HCT116 (cell line): ENCODE results near the gene OR8A1. TPM values are rescaled to one million over a fixed set of nuclear protein-coding genes. Genes with fewer than 3 reads are reported as not detected.

Experiments
- ATAC-seq: fragments of 200-7000 bp; cut with Tn5 transposase; 2 replicates; pipeline ENCODE4 v1.9.1; 2020; ENCODE audit warnings: mild to moderate bottlenecking, moderate library complexity
- BruUV-seq: library from RNA; stranded (reverse); fragments of 400-500 nt; replicated peaks from 2 replicates; lab custom pipeline; 2021; lab: Mats Ljungman, UMichigan
- CTCF ChIA-PET: fragments of 300-600 bp; sonication (Branson Sonifier 250); formaldehyde crosslinking; loops from one replicate; lab custom pipeline; 2021; ENCODE audit warnings: antibody characterized with exemption; lab: Charles Lee
- POLR2A ChIA-PET: fragments of 300-600, 350-600 bp; sonication (Branson Sonifier 250); formaldehyde crosslinking; loops from one replicate; lab custom pipeline; 2021; ENCODE audit warnings: antibody characterized with exemption; lab: Charles Lee
- RAD21 ChIA-PET, 2 experiments: fragments of 300-600 bp; sonication (Branson Sonifier 250); formaldehyde crosslinking; loops; one replicate each; lab custom pipeline; 2023; ENCODE audit warnings: low total read pairs in 2 of 2; ENCODE audit not compliant: uncharacterized antibody in 2 of 2, unreplicated experiment in 2 of 2, low non-redundant PET in 1 of 2; lab: Charles Lee
- DNase-seq: peaks from one replicate; pipeline ENCODE4 v3.0.0-alpha.2; 2010; ENCODE audit warnings: low read depth, low spot score
- H2AFZ ChIP-seq: fragments of 200-600 bp; shearing (Covaris generic), sonication (generic); 2 replicates; pipeline ENCODE4 v1.6.1; 2017; ENCODE audit warnings: low read depth, mixed run types, mixed read lengths, antibody characterized with exemption, low read length; ENCODE audit not compliant: poor library complexity, severe bottlenecking
- H3K27ac ChIP-seq: 2 replicates; pipeline ENCODE4 v1.5.1; 2012; ENCODE audit warnings: low read depth, low read length
- H3K27me3 ChIP-seq: fragments of 200-600 bp; sonication (generic); 2 replicates; pipeline ENCODE4 v1.6.1; 2016; ENCODE audit warnings: mixed run types, low read length, mixed read lengths; ENCODE audit not compliant: insufficient read depth
- H3K36me3 ChIP-seq, 2 experiments: fragments of 200-500 bp in 1 of 2; fragments of 200-600 bp in 1 of 2; sonication (Bioruptor generic) in 1 of 2; sonication (generic) in 1 of 2; 2 replicates each; pipeline versions ENCODE4 v1.5.1 to v1.6.1; 2014 to 2016; ENCODE audit warnings: low read length in 2 of 2, inconsistent platforms in 1 of 2, mixed read lengths in 1 of 2, mixed run types in 1 of 2; ENCODE audit not compliant: insufficient read depth in 2 of 2, control insufficient read depth in 1 of 2
- H3K4me1 ChIP-seq, 2 experiments: fragments of 200-600 bp in 1 of 2; sonication (generic) in 1 of 2; 2 replicates each; pipeline versions ENCODE4 v1.5.1 to v1.6.1; 2012 to 2017; ENCODE audit warnings: low read length in 2 of 2, inconsistent platforms in 1 of 2, mild to moderate bottlenecking in 1 of 2, mixed read lengths in 1 of 2, mixed run types in 1 of 2, moderate library complexity in 1 of 2; ENCODE audit not compliant: insufficient read depth in 2 of 2, control insufficient read depth in 1 of 2
- H3K4me2 ChIP-seq: fragments of 200-600 bp; sonication (generic); 2 replicates; pipeline ENCODE4 v1.6.1; 2017; ENCODE audit warnings: mixed run types, low read length, mixed read lengths
- H3K4me3 ChIP-seq, 2 experiments: fragments of 200-600 bp in 1 of 2; sonication (generic) in 1 of 2; replicated peaks in 1 of 2; 2 replicates each; pipeline ENCODE4 v1.5.1; 2011 to 2016; ENCODE audit warnings: low read length in 2 of 2, control low read depth in 1 of 2, low read depth in 1 of 2, mild to moderate bottlenecking in 1 of 2, mixed read lengths in 1 of 2, mixed run types in 1 of 2
- H3K79me2 ChIP-seq: fragments of 200-600 bp; sonication (generic); 2 replicates; pipeline ENCODE4 v1.6.1; 2017; ENCODE audit warnings: mild to moderate bottlenecking, mixed run types, low read length, moderate library complexity, mixed read lengths; ENCODE audit not compliant: insufficient read depth
- H3K9ac ChIP-seq: fragments of 200-600 bp; sonication (generic); 2 replicates; pipeline ENCODE4 v1.6.1; 2016; ENCODE audit warnings: low read length, mixed read lengths
- H3K9me2 ChIP-seq: fragments of 200-600 bp; sonication (generic), shearing (Covaris generic); 2 replicates; pipeline ENCODE4 v1.6.1; 2017; ENCODE audit warnings: mixed run types, mild to moderate bottlenecking, moderate library complexity; ENCODE audit not compliant: insufficient read depth
- H3K9me3 ChIP-seq, 2 experiments: fragments of 200-500 bp in 1 of 2; fragments of 200-600 bp in 1 of 2; sonication (Bioruptor generic) in 1 of 2; sonication (generic) in 1 of 2; 2 replicates each; pipeline ENCODE4 v1.6.1; 2014 to 2017; ENCODE audit warnings: low read length in 2 of 2, mixed read lengths in 2 of 2, inconsistent platforms in 1 of 2, low read depth in 1 of 2, mild to moderate bottlenecking in 1 of 2, mixed run types in 1 of 2, moderate library complexity in 1 of 2; ENCODE audit not compliant: control insufficient read depth in 1 of 2, insufficient read depth in 1 of 2
- H4K20me1 ChIP-seq: fragments of 200-600 bp; sonication (generic), shearing (Covaris generic); 2 replicates; pipeline ENCODE4 v1.6.1; 2017; ENCODE audit warnings: mixed run types, mild to moderate bottlenecking, moderate library complexity; ENCODE audit not compliant: insufficient read depth
- ATF3 ChIP-seq: IDR thresholded peaks from 2 replicates; pipeline ENCODE4 v1.6.1; 2012
- CBX3 ChIP-seq: IDR thresholded peaks from 2 replicates; pipeline ENCODE4 v1.6.1; 2012; ENCODE audit warnings: low read depth
- EZH2phosphoT487 ChIP-seq: fragments of 200-600 bp; IDR thresholded peaks from 2 replicates; pipeline ENCODE4 v1.6.1; 2018; ENCODE audit warnings: antibody characterized with exemption, borderline replicate concordance
- FOSL1 ChIP-seq: IDR thresholded peaks from 2 replicates; pipeline ENCODE4 v1.6.1; 2012; ENCODE audit warnings: low read depth
- JUND ChIP-seq: IDR thresholded peaks from 2 replicates; pipeline ENCODE4 v1.6.1; 2012
- MAX ChIP-seq: IDR thresholded peaks from 2 replicates; pipeline ENCODE4 v1.6.1; 2012
- POLR2A ChIP-seq: IDR thresholded peaks from 2 replicates; pipeline ENCODE4 v1.7.0; 2011; ENCODE audit warnings: borderline replicate concordance; ENCODE audit not compliant: insufficient read depth, insufficient read length; ENCODE audit errors: extremely low read depth
- RAD21 ChIP-seq: IDR thresholded peaks from 2 replicates; pipeline ENCODE4 v1.6.1; 2012; ENCODE audit warnings: low read depth, mild to moderate bottlenecking
- REST ChIP-seq: IDR thresholded peaks from 2 replicates; pipeline ENCODE4 v1.6.1; 2012; ENCODE audit warnings: low read depth
- SIN3A ChIP-seq: IDR thresholded peaks from 2 replicates; pipeline ENCODE4 v1.6.1; 2012; ENCODE audit warnings: low read depth
- SP1 ChIP-seq: IDR thresholded peaks from 2 replicates; pipeline ENCODE4 v1.6.1; 2012; ENCODE audit warnings: low read depth
- SRF ChIP-seq: IDR thresholded peaks from 2 replicates; pipeline ENCODE4 v1.6.1; 2012; ENCODE audit warnings: low read depth
- TCF7L2 ChIP-seq: IDR thresholded peaks from 2 replicates; pipeline ENCODE4 v1.7.0; 2011; ENCODE audit warnings: borderline replicate concordance, inconsistent platforms; ENCODE audit not compliant: insufficient read depth, insufficient read length; ENCODE audit errors: extremely low read depth
- YY1 ChIP-seq: IDR thresholded peaks from 2 replicates; pipeline ENCODE4 v1.6.1; 2011; ENCODE audit warnings: low read length, low read depth, moderate library complexity, mild to moderate bottlenecking; ENCODE audit not compliant: insufficient replicate concordance; ENCODE audit errors: extremely low read depth
- intact Hi-C: fragments of 100-400 bp; cut with micrococcal nuclease; formaldehyde crosslinking; loops from 2 replicates; pipeline ENCODE4 v1.10.0; 2022
- total RNA-seq: library from RNA; stranded (reverse); gene quantifications from one replicate; pipeline ENCODE4 v1.2.1, GENCODE V29; 2021; ENCODE audit not compliant: unreplicated experiment

Gene OR8A1
- total RNA-seq, 1 experiment from 2014 or later = not detected

- Histone ChIP-seq H3K9ac (no peak within 1 kb of the TSS), H3K27ac (no peak within 1 kb of the TSS), H3K9me2 (no peaks in the 10 kb centered on the region), H3K4me2 (no peak within 1 kb of the TSS), H3K9me3 (no peaks in the 10 kb centered on the region), H3K4me1 (no peaks in the 10 kb centered on the region), H3K79me2 (no peaks in the 10 kb centered on the region), H2AFZ (no peak within 1 kb of the TSS)
- DNase-seq (no peak), ATAC-seq (no peak)
- intact Hi-C loops = no loop called here
- no TSS peak for BruUV-seq
- ChIA-PET POLR2A (no interaction called here), CTCF (no interaction called here)
- TF ChIP-seq FOSL1 (no peak), CBX3 (no peak), RAD21 (no peak), REST (no peak), SP1 (no peak), EZH2phosphoT487 (no peak)
- TF ChIP-seq, all 23 proteins: peak for 0
- Histone ChIP-seq H4K20me1 (no peaks in the 10 kb centered on the region), H3K27me3 (no peaks in the 10 kb centered on the region), H3K36me3 (no peaks in the 10 kb centered on the region), H3K4me3 (no peak within 1 kb of the TSS)
- RAD21 ChIA-PET = no interaction called here
These were observed 41.3 kb downstream of the OR8A1 start, which contains the start of gene PANX3 for GRCh38 chr11:124611064-124611463. Gene PANX3, plus strand, starts transcription at chr11:124611428. Its CDS starts 129 bp downstream, at chr11:124611557.

- no peaks in the 10 kb centered on the region for H3K4me1 ChIP-seq
- ChIA-PET RAD21 (no interaction called here), POLR2A (no interaction called here)
- TF ChIP-seq SIN3A (no peak), RAD21 (no peak), SRF (no peak), TCF7L2 (no peak), JUND (no peak), ATF3 (no peak), REST (no peak), CBX3 (no peak), YY1 (no peak), EZH2phosphoT487 (no peak), SP1 (no peak), POLR2A (no peak), MAX (no peak)
These were observed 42.2 kb downstream of the OR8A1 start for GRCh38 chr11:124612045-124612444.

More at GRCh38 chr11:124612045-124612444, 42.2 kb downstream of the OR8A1 start:
- H3K27ac ChIP-seq = no peak overlapping the region
- H3K4me3 ChIP-seq = no peak overlapping the region
- no TSS peak for BruUV-seq
- no peaks in the 10 kb centered on the region for H4K20me1 ChIP-seq
- no peaks in the 10 kb centered on the region for H3K27me3 ChIP-seq
- H3K9me2 ChIP-seq = no peaks in the 10 kb centered on the region
- DNase-seq (no peak), ATAC-seq (no peak)
- H3K79me2 ChIP-seq = no peaks in the 10 kb centered on the region
- intact Hi-C loops = no loop called here
- no peak overlapping the region for H3K9ac ChIP-seq
- H3K4me2 ChIP-seq = no peak overlapping the region
- H2AFZ ChIP-seq = no peak overlapping the region
- no peaks in the 10 kb centered on the region for H3K36me3 ChIP-seq
- no peaks in the 10 kb centered on the region for H3K9me3 ChIP-seq
- CTCF ChIA-PET = no interaction called here
